A549 (cell line): ENCODE measurements around the gene TSHZ3. TPM values are rescaled to one million over a fixed set of nuclear protein-coding genes. Genes with fewer than 3 reads are reported as not detected.

Experiments
- ATAC-seq, 2 experiments: fragments of 200-7000 bp in 1 of 2; fragments of >200 bp in 1 of 2; cut with Nextera tagmentation in 1 of 2; cut with Tn5 transposase in 1 of 2; 3 replicates each; pipeline versions ENCODE4 v1.8.0 to v1.9.1; 2018 to 2020; ENCODE audit warnings: mild to moderate bottlenecking in 1 of 2, moderate library complexity in 1 of 2
- CTCF ChIA-PET: fragments of 300-600 bp; sonication (Branson Sonifier 250); formaldehyde crosslinking; extraction: SDS; loops from one replicate; lab custom pipeline; 2021; ENCODE audit warnings: antibody characterized with exemption, inconsistent platforms; lab: Yijun Ruan, JAX
- POLR2A ChIA-PET: fragments of 350-600 bp; formaldehyde crosslinking; extraction: SDS; loops from one replicate; lab custom pipeline; 2021; ENCODE audit warnings: antibody characterized with exemption, inconsistent platforms; lab: Yijun Ruan, JAX
- DNase-seq, 2 experiments: peaks; one replicate each; pipeline versions ENCODE4 v3.0.0 to v3.0.0-alpha.2; 2011 to 2016; ENCODE audit warnings: low read depth in 1 of 2, low spot score in 1 of 2
- FAIRE-seq: peaks from 2 replicates; lab custom pipeline; 2011; peaks lifted over from hg19 to GRCh38; lab: Jason Lieb, UNC
- H3K27ac ChIP-seq, 2 experiments: fragments of >200 bp; sonication (Bioruptor Twin); formaldehyde crosslinking; 3 replicates each; pipeline ENCODE4 v1.5.1; 2016 to 2017
- H3K4me1 ChIP-seq: fragments of >200 bp; sonication (Bioruptor Twin); formaldehyde crosslinking; 3 replicates; pipeline ENCODE4 v1.6.1; 2016
- H3K4me2 ChIP-seq: fragments of >200 bp; sonication (Bioruptor Twin); formaldehyde crosslinking; 3 replicates; pipeline ENCODE4 v1.6.1; 2016
- H3K4me3 ChIP-seq: fragments of >200 bp; sonication (Bioruptor Twin); formaldehyde crosslinking; 3 replicates; pipeline ENCODE4 v1.5.1; 2016
- H3K9me3 ChIP-seq: fragments of >200 bp; sonication (Bioruptor Twin); formaldehyde crosslinking; 3 replicates; pipeline ENCODE4 v1.6.1; 2016
- BHLHE40 ChIP-seq: IDR thresholded peaks from 2 replicates; pipeline ENCODE4 v1.6.1; 2012; ENCODE audit warnings: low read depth, low read length, inconsistent platforms
- CBX2 ChIP-seq: fragments of 200-600 bp; sonication (generic); IDR thresholded peaks from 2 replicates; pipeline ENCODE4 v1.6.1; 2016; ENCODE audit warnings: low read depth, mild to moderate bottlenecking, borderline replicate concordance
- CBX8 ChIP-seq: fragments of 200-600 bp; sonication (generic); IDR thresholded peaks from 2 replicates; pipeline ENCODE4 v1.6.1; 2016
- CHD4 ChIP-seq: fragments of 200-600 bp; sonication (generic); IDR thresholded peaks from 2 replicates; pipeline ENCODE4 v1.6.1; 2016; ENCODE audit warnings: antibody characterized with exemption, mild to moderate bottlenecking, borderline replicate concordance
- EHF ChIP-seq: fragments of 250-450 bp; sonication (Bioruptor Pico); IDR thresholded peaks from 2 replicates; pipeline ENCODE4 v1.5.0; 2020; ENCODE audit warnings: mild to moderate bottlenecking
- EHMT2 ChIP-seq: fragments of 200-600 bp; sonication (generic); IDR thresholded peaks from 2 replicates; pipeline ENCODE4 v1.6.1; 2016; ENCODE audit warnings: antibody characterized with exemption, low read depth, mild to moderate bottlenecking, moderate library complexity
- EP300 ChIP-seq, 2 experiments: fragments of >200 bp; sonication (Bioruptor Twin); formaldehyde crosslinking; IDR thresholded peaks; 2 replicates in 1 of 2; 3 replicates in 1 of 2; pipeline ENCODE4 v1.6.1; 2016 to 2017
- FOSB ChIP-seq: fragments of 250-450 bp; sonication (Bioruptor Pico); IDR thresholded peaks from 2 replicates; pipeline ENCODE4 v1.5.0; 2020; ENCODE audit warnings: mild to moderate bottlenecking, moderate library complexity
- GATA3 ChIP-seq: IDR thresholded peaks from 2 replicates; pipeline ENCODE4 v1.6.1; 2012; ENCODE audit warnings: borderline replicate concordance
- HOXB5 ChIP-seq: fragments of 250-450 bp; sonication (Bioruptor Pico); IDR thresholded peaks from 2 replicates; pipeline ENCODE4 v1.5.0; 2020; ENCODE audit warnings: mild to moderate bottlenecking, moderate library complexity
- JUNB ChIP-seq: fragments of >200 bp; sonication (Bioruptor Twin); formaldehyde crosslinking; IDR thresholded peaks from 2 replicates; pipeline ENCODE4 v1.6.1; 2016
- MAFK ChIP-seq: fragments of 450-650 bp; IDR thresholded peaks from 2 replicates; pipeline ENCODE4 v1.6.1; 2014; ENCODE audit not compliant: partially characterized antibody
- NR3C1 ChIP-seq: fragments of >200 bp; sonication (Bioruptor Twin); formaldehyde crosslinking; IDR thresholded peaks from 3 replicates; pipeline ENCODE4 v1.6.1; 2017
- POLR2AphosphoS2 ChIP-seq: conservative IDR thresholded peaks from 2 replicates; pipeline ENCODE4 v1.6.1; 2012; ENCODE audit warnings: low read length, improper control_type of control experiment, inconsistent platforms
- RCOR1 ChIP-seq: fragments of 150-350 bp; IDR thresholded peaks from 2 replicates; pipeline ENCODE4 v1.6.1; 2014; ENCODE audit warnings: antibody characterized with exemption, low read length, low read depth
- SMC3 ChIP-seq: fragments of >200 bp; sonication (Bioruptor Twin); formaldehyde crosslinking; IDR thresholded peaks from 3 replicates; pipeline ENCODE4 v1.6.1; 2018; ENCODE audit warnings: inconsistent platforms
- SREBF2 ChIP-seq: fragments of 450-650 bp; IDR thresholded peaks from 2 replicates; pipeline ENCODE4 v1.6.1; 2014; ENCODE audit warnings: mild to moderate bottlenecking, moderate library complexity
- TP53 ChIP-seq: fragments of 250-450 bp; sonication (Bioruptor Pico); IDR thresholded peaks from 2 replicates; pipeline ENCODE4 v1.5.0; 2021; ENCODE audit warnings: mild to moderate bottlenecking, moderate library complexity
- ZNF302 ChIP-seq: fragments of 250-450 bp; sonication (Bioruptor Pico); IDR thresholded peaks from 2 replicates; pipeline ENCODE4 v1.9.0; 2021; ENCODE audit warnings: inconsistent platforms, mild to moderate bottlenecking, moderate library complexity
- ZSCAN20 ChIP-seq: fragments of 250-450 bp; sonication (Bioruptor Pico); IDR thresholded peaks from 2 replicates; pipeline ENCODE4 v1.8.0; 2022; ENCODE audit warnings: mild to moderate bottlenecking, moderate library complexity
- WGBS: methylation state at CpG from one replicate; pipeline ENCODE4 v1.1.6; 2017; ENCODE audit errors: missing lambda C conversion rate; 5-methylcytosine and 5-hydroxymethylcytosine counted together
- polyA plus RNA-seq, 4 experiments: library from polyadenylated mRNA; depleted of rRNA in 3 of 4; stranded (reverse); fragments of >200 nt; fragmentation: RNase III in 1 of 4; extraction: RNeasy Plus Mini Kit Qiagen cat#74134 plus additional on column Dnase treatment in 1 of 4; gene quantifications; 2 replicates in 3 of 4; 3 replicates in 1 of 4; pipeline ENCODE4 v1.2.3, GENCODE V29; 2011 to 2017
- TF ChIP-seq, protein P1 (sequence below): fragments of >200 bp; sonication (Bioruptor Twin); formaldehyde crosslinking; IDR thresholded peaks from 2 replicates; pipeline ENCODE4 v1.6.1; 2016
- TF ChIP-seq, protein P2 (sequence below): fragments of 250-450 bp; sonication (Bioruptor Pico); IDR thresholded peaks from 2 replicates; pipeline ENCODE4 v1.5.0; 2021; ENCODE audit warnings: mild to moderate bottlenecking, moderate library complexity, borderline replicate concordance
- TF ChIP-seq, protein P3 (sequence below): fragments of 150-350 bp; IDR thresholded peaks from 2 replicates; pipeline ENCODE4 v1.6.1; 2014; ENCODE audit warnings: low read depth, mild to moderate bottlenecking, low read length
- TF ChIP-seq, protein P4 (sequence below): IDR thresholded peaks from 2 replicates; pipeline ENCODE4 v1.6.1; 2012

TSHZ3 gene
- polyA plus RNA-seq, 2 of the 4 experiments (the other 2 are of a cell fraction): 0.92 to 2.0 TPM

DNA sequence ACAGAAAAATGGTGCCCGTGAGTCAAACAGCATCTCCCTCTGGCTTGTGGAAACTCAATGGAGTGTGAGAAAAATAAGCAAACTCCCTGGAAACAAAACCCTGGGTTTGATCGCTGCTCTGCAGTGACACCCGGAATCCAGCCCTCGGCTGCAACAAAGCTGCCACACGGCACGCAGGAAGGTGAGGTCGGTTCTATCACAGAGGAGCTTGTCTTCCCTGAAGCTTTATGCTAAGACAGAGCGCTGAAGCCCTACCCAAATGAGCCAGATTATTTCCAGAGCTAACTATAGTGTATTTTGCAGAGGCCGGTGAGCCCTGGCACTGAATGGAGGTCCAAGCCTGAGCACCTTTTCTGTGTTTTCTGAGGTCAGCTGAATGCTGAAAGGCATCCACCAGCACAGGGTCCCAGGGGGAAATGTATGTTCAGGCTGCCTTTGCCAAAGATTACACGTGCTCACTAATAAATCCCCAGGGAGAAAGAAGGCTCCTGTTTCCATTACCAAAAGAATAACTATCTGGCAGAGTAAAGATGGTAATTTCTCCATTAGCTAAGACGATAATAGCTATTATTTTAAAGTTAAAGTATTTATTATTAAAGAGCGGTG is 77.8 kb downstream of the TSHZ3 start:
- ATAC-seq (no peak), FAIRE-seq (no peak), DNase-seq (no peak)
- WGBS: 40% methylated on average over 12 of the region's 12 CpGs
- Histone ChIP-seq H3K27ac (no peak overlapping the region), H3K4me2 (no peak overlapping the region), H3K4me3 (no peak overlapping the region), H3K4me1 (no peaks in the 10 kb centered on the region), H3K9me3 (no peaks in the 10 kb centered on the region)
- ChIA-PET POLR2A (no interaction called here), CTCF (no interaction called here)
- no peak for TF ChIP-seq CBX2
- no peak for TF ChIP-seq CBX8
- TF ChIP-seq, protein P1, sequence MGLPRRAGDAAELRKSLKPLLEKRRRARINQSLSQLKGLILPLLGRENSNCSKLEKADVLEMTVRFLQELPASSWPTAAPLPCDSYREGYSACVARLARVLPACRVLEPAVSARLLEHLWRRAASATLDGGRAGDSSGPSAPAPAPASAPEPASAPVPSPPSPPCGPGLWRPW: no peak
- no peak for TF ChIP-seq EHF (CRISPR knock-in tag)
- no peak for TF ChIP-seq ZNF302 (CRISPR knock-in tag)
- TF ChIP-seq ZSCAN20 (CRISPR knock-in tag): no peak
- no peak for TF ChIP-seq TP53 (CRISPR knock-in tag)
- TF ChIP-seq FOSB: no peak
- TF ChIP-seq, protein P2, sequence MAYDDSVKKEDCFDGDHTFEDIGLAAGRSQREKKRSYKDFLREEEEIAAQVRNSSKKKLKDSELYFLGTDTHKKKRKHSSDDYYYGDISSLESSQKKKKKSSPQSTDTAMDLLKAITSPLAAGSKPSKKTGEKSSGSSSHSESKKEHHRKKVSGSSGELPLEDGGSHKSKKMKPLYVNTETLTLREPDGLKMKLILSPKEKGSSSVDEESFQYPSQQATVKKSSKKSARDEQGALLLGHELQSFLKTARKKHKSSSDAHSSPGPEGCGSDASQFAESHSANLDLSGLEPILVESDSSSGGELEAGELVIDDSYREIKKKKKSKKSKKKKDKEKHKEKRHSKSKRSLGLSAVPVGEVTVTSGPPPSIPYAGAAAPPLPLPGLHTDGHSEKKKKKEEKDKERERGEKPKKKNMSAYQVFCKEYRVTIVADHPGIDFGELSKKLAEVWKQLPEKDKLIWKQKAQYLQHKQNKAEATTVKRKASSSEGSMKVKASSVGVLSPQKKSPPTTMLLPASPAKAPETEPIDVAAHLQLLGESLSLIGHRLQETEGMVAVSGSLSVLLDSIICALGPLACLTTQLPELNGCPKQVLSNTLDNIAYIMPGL (CRISPR knock-in tag): no peak
- no peak for TF ChIP-seq POLR2AphosphoS2
- TF ChIP-seq NR3C1: no peak
- no peak for TF ChIP-seq CHD4
- TF ChIP-seq, protein P3, sequence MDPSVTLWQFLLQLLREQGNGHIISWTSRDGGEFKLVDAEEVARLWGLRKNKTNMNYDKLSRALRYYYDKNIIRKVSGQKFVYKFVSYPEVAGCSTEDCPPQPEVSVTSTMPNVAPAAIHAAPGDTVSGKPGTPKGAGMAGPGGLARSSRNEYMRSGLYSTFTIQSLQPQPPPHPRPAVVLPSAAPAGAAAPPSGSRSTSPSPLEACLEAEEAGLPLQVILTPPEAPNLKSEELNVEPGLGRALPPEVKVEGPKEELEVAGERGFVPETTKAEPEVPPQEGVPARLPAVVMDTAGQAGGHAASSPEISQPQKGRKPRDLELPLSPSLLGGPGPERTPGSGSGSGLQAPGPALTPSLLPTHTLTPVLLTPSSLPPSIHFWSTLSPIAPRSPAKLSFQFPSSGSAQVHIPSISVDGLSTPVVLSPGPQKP: no peak
- TF ChIP-seq SREBF2: no peak
- TF ChIP-seq EP300 (IDR thresholded peaks at IDR 0.05): no peak
- no peak for TF ChIP-seq MAFK
- no peak for TF ChIP-seq JUNB
- TF ChIP-seq EHMT2: no peak
- TF ChIP-seq SMC3: no peak

DNA sequence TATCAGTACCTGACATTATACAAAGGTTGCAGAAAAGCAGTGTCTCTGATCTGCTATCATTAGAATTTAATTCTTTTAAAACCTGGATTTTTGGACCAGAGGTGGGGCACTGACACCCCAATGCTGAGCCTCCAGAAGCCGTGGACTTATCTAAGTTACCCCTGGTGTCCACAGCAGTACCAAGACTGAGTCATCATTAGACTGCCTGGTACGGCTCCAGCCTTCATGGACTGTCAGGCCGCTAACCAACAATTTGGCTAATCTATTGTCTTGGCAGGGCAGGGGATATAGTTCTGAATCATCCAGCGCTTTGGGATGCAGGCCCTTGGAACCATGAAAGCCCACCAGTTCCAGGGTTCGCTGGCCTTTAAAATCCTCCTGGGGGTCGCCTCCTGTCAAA is 78.3 kb downstream of the TSHZ3 start:
- ATAC-seq (no peak), FAIRE-seq (no peak), DNase-seq (no peak)
- Histone ChIP-seq H3K4me2 (no peak overlapping the region), H3K4me1 (no peaks in the 10 kb centered on the region)
- POLR2A ChIA-PET: no interaction called here
- WGBS: 31% methylated on average over 6 of the region's 6 CpGs
- TF ChIP-seq GATA3: no peak
- TF ChIP-seq, protein P4, sequence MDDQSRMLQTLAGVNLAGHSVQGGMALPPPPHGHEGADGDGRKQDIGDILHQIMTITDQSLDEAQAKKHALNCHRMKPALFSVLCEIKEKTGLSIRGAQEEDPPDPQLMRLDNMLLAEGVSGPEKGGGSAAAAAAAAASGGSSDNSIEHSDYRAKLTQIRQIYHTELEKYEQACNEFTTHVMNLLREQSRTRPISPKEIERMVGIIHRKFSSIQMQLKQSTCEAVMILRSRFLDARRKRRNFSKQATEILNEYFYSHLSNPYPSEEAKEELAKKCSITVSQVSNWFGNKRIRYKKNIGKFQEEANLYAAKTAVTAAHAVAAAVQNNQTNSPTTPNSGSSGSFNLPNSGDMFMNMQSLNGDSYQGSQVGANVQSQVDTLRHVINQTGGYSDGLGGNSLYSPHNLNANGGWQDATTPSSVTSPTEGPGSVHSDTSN: no peak
- no peak for TF ChIP-seq RCOR1
- TF ChIP-seq, protein P2 (CRISPR knock-in tag): no peak
- TF ChIP-seq HOXB5: no peak
- no peak for TF ChIP-seq BHLHE40
- no peak for TF ChIP-seq ZNF302 (CRISPR knock-in tag)
- TF ChIP-seq, all 56 proteins: peak for 0
- Histone ChIP-seq H3K27ac (no peak overlapping the region), H3K9me3 (no peaks in the 10 kb centered on the region), H3K4me3 (no peak overlapping the region)
- CTCF ChIA-PET: interaction anchor here (0.6 kb wide), 1 partner anchor 953 kb away, joined by 3 read pairs; no protein-coding TSS in a partner anchor
